Neural progenitor cell (in vitro differentiated cells): ENCODE results near the gene UBA6.

Source experiments
- EZH2 ChIP-seq: fragments of 200-600 bp; sonication (generic); IDR thresholded peaks from 2 replicates; pipeline ENCODE4 v1.6.1; 2017; ENCODE audit warnings: antibody characterized with exemption, mild to moderate bottlenecking, moderate library complexity
- TF ChIP-seq, protein P1 (sequence below): fragments of 200-600 bp; sonication (generic); IDR thresholded peaks from 2 replicates; pipeline ENCODE4 v1.5.1; 2017; ENCODE audit warnings: antibody characterized with exemption, mild to moderate bottlenecking

- TF ChIP-seq, protein P1, sequence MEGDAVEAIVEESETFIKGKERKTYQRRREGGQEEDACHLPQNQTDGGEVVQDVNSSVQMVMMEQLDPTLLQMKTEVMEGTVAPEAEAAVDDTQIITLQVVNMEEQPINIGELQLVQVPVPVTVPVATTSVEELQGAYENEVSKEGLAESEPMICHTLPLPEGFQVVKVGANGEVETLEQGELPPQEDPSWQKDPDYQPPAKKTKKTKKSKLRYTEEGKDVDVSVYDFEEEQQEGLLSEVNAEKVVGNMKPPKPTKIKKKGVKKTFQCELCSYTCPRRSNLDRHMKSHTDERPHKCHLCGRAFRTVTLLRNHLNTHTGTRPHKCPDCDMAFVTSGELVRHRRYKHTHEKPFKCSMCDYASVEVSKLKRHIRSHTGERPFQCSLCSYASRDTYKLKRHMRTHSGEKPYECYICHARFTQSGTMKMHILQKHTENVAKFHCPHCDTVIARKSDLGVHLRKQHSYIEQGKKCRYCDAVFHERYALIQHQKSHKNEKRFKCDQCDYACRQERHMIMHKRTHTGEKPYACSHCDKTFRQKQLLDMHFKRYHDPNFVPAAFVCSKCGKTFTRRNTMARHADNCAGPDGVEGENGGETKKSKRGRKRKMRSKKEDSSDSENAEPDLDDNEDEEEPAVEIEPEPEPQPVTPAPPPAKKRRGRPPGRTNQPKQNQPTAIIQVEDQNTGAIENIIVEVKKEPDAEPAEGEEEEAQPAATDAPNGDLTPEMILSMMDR = no peak
- TF ChIP-seq EZH2 = no peak
Observed at GRCh38 chr4:67714248-67714583, 13.3 kb upstream of the UBA6 start.
